ENCODE measurements around the gene LRRC23.

The LRRC23 gene

GRCh38 chr12:6925540-6926279 lies 21.1 kb downstream of the LRRC23 start:
- Histone ChIP-seq H3K36me3 (ENCODE audit: insufficient read depth) (no peaks in the 10 kb centered on the region), H3K27ac (no peak overlapping the region), H4K20me1 (ENCODE audit: insufficient read depth) (no peaks in the 10 kb centered on the region), H3K4me2 (peak overlapping the region; percentile 89; the same call in 1 of the 2 replicates), H3K79me2 (ENCODE audit: insufficient read depth, low read depth) (peaks cover 20% of the 10 kb centered on the region; the same call in 1 of the 2 replicates), H3K9ac (no peak overlapping the region), H3K27me3 (ENCODE audit: insufficient read depth, low read depth) (no peaks in the 10 kb centered on the region), H2AFZ (ENCODE audit: low read depth) (no peak overlapping the region), H3K4me1 (ENCODE audit: low read depth, poor library complexity, severe bottlenecking) (peaks cover 47% of the 10 kb centered on the region), H3K4me3 (IDR thresholded peaks at IDR 0.05; ENCODE audit: insufficient read depth, low read depth, low read length) (no peak overlapping the region)
- TF ChIP-seq CTCF (conservative IDR thresholded peaks at IDR 0.05; ENCODE audit: low read depth, low read length) = no peak

- Histone ChIP-seq H3K4me3 (IDR thresholded peaks at IDR 0.05; ENCODE audit: insufficient read depth, low read depth, low read length) (no peak within 1 kb of the TSS), H3K9ac (peak within 1 kb of the TSS; percentile 86), H4K20me1 (ENCODE audit: insufficient read depth) (no peaks in the 10 kb centered on the region), H3K4me1 (ENCODE audit: low read depth, poor library complexity, severe bottlenecking) (peaks cover 36% of the 10 kb centered on the region), H3K36me3 (ENCODE audit: insufficient read depth) (no peaks in the 10 kb centered on the region), H2AFZ (ENCODE audit: low read depth) (peak within 1 kb of the TSS; percentile 82), H3K27me3 (ENCODE audit: insufficient read depth, low read depth) (no peaks in the 10 kb centered on the region), H3K4me2 (peak within 1 kb of the TSS; percentile 89), H3K27ac (peak within 1 kb of the TSS; percentile 50), H3K79me2 (ENCODE audit: insufficient read depth, low read depth) (peaks cover 20% of the 10 kb centered on the region; the same call in 1 of the 2 replicates)
- no peak for TF ChIP-seq CTCF (conservative IDR thresholded peaks at IDR 0.05; ENCODE audit: low read depth, low read length)
Measured at GRCh38 chr12:6927379-6928021, 22.9 kb downstream of the LRRC23 start, which contains the start of gene ATN1. Gene ATN1, plus strand, starts transcription at chr12:6927959. Its CDS starts 6,043 bp downstream, at chr12:6934002.

GRCh38 chr12:6928022-6928702 lies 23.5 kb downstream of the LRRC23 start:
- TF ChIP-seq CTCF (conservative IDR thresholded peaks at IDR 0.05; ENCODE audit: low read depth, low read length) = no peak
- Histone ChIP-seq H3K4me1 (ENCODE audit: low read depth, poor library complexity, severe bottlenecking) (peaks cover 35% of the 10 kb centered on the region), H3K9ac (peak overlapping the region; percentile 86), H3K4me2 (peak overlapping the region; percentile 78), H4K20me1 (ENCODE audit: insufficient read depth) (no peaks in the 10 kb centered on the region), H2AFZ (ENCODE audit: low read depth) (no peak overlapping the region), H3K27ac (no peak overlapping the region), H3K79me2 (ENCODE audit: insufficient read depth, low read depth) (peaks cover 20% of the 10 kb centered on the region; the same call in 1 of the 2 replicates), H3K27me3 (ENCODE audit: insufficient read depth, low read depth) (no peaks in the 10 kb centered on the region), H3K4me3 (IDR thresholded peaks at IDR 0.05; ENCODE audit: insufficient read depth, low read depth, low read length) (no peak overlapping the region), H3K36me3 (ENCODE audit: insufficient read depth) (no peaks in the 10 kb centered on the region)

- Histone ChIP-seq H3K27ac (no peak overlapping the region), H2AFZ (ENCODE audit: low read depth) (no peak overlapping the region), H3K4me3 (IDR thresholded peaks at IDR 0.05; ENCODE audit: insufficient read depth, low read depth, low read length) (no peak overlapping the region), H3K79me2 (ENCODE audit: insufficient read depth, low read depth) (peaks cover 20% of the 10 kb centered on the region; the same call in 1 of the 2 replicates), H4K20me1 (ENCODE audit: insufficient read depth) (no peaks in the 10 kb centered on the region), H3K9ac (peak overlapping the region; percentile 56), H3K27me3 (ENCODE audit: insufficient read depth, low read depth) (no peaks in the 10 kb centered on the region), H3K36me3 (ENCODE audit: insufficient read depth) (no peaks in the 10 kb centered on the region), H3K4me1 (ENCODE audit: low read depth, poor library complexity, severe bottlenecking) (peaks cover 35% of the 10 kb centered on the region), H3K4me2 (peak overlapping the region; percentile 78)
- no peak for TF ChIP-seq CTCF (conservative IDR thresholded peaks at IDR 0.05; ENCODE audit: low read depth, low read length)
Measured at GRCh38 chr12:6928703-6929407, 24.2 kb downstream of the LRRC23 start.
